Non-pigmented ciliary epithelial cell (primary cell): Measurements from ENCODE around the gene NHERF1.

Experiments
- DNase-seq: peaks from one replicate; pipeline ENCODE4 v3.0.0-alpha.2; 2010; ENCODE audit warnings: low read depth

The NHERF1 gene

GRCh38 chr17:74810699-74811485, 62.5 kb downstream of the NHERF1 start:
- no peak for DNase-seq

GRCh38 chr17:74812109-74813009, 63.9 kb downstream of the NHERF1 start:
- no peak for DNase-seq

GRCh38 chr17:74814453-74814852, 66.0 kb downstream of the NHERF1 start:
- no peak for DNase-seq

- DNase-seq: no peak
These were observed 66.6 kb downstream of the NHERF1 start for GRCh38 chr17:74815067-74815466.

DNA sequence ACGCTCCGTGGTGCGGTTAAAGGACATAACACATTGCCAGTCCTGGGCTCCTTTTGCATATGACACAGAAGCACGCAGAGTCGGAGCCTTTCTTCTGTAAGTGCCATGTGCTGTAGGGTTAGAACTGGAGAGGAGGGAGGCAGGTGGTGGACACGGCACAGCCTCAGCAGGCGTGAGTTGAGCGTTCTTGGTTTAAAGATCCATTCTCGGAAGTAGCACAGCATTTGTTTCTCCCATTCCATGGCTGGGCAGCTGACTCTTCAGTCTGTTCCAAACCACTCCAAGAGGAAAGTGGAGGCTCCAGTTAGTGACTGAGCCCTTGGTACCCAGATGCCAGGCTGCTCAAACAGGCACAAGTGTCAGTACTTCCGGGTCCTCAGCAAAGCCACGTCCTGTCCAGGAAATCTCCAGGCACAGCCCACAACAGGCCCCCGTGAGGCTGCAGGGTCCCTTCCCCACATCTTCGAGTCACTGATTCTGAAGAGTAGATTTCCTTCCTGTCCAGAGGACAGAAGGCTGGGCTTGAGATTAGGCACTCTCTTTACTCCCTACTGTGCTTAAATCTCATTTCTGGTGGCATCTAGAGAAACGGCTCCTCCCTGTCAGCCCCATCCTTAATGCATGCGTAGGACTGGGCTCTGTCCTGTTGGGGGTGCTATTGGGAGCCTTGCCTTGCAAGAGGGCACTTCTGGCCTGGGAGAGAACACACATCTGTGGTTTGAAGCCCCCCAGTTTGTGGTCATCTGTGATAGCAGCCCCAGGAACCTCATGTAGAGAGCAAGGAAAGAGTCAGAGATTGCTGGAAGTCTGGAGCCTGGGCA, 67.3 kb downstream of the NHERF1 start:
- no peak for DNase-seq

- DNase-seq: no peak
These were observed 68.6 kb downstream of the NHERF1 start for GRCh38 chr17:74816905-74817620.

- DNase-seq: no peak
These were observed 70.0 kb downstream of the NHERF1 start for GRCh38 chr17:74818291-74818938.
